ENCODE measurements around the gene LIPT2.
"Not testable (repeated sequence)": the region's sequence is repeated elsewhere in the genome, so short reads cannot be mapped to it uniquely, and the experiment has no call there.

Gene LIPT2

DNA sequence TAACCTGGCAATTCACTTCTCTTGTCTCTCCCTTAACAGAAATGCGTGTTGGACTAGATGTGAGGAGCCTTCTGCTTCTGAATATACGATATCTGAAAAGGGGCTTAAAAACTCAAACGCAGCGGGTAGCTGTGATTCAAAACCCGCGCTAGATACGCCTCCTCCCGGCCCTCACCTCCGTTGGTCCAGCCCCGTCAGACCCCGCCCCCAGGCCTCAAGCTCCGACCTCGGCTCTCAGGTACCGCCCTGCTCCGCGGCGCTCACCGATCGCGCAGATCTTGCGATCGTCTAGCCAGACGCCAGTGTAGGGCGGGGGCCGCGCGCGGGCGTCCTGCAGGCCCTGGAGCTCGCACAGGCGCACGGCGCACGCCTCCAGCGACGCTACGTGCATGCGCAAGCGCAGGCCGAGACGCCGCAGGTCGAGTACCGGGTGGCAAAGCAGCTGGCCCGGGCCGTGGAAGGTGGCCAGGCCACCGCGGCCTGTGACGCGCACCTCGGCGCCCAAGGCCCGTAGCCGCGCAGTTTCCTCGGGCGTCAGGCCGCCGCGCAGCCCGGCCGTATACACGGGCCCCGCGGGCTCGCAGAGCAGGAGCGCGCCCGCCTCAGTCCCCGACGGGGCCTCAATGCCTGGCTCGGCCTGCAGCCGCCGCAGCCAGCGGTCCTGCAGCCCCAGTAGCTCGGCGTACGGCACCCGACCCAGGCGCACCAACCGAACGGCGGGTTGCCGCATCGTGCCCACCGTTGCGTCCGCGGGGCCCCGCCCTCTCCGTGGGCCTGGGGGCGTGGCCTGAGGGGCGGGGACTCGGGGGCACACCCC, at the start of gene LIPT2:
LIPT2 (minus strand) TSS at position 751 of the 817 bp plus-strand sequence; CDS start at position 730, 21 bp downstream.
- DNase-seq (ENCODE audit: low read depth) = peak; percentile 98

GRCh38 chr11:74541466-74541865, 47.9 kb upstream of the LIPT2 start:
- no peak for DNase-seq (ENCODE audit: low read depth)

- DNase-seq (ENCODE audit: low read depth) = no peak
These were observed 46.7 kb upstream of the LIPT2 start for GRCh38 chr11:74540270-74540669.

GRCh38 chr11:74538680-74539079, 45.2 kb upstream of the LIPT2 start:
- DNase-seq (ENCODE audit: low read depth) = no peak

DNA sequence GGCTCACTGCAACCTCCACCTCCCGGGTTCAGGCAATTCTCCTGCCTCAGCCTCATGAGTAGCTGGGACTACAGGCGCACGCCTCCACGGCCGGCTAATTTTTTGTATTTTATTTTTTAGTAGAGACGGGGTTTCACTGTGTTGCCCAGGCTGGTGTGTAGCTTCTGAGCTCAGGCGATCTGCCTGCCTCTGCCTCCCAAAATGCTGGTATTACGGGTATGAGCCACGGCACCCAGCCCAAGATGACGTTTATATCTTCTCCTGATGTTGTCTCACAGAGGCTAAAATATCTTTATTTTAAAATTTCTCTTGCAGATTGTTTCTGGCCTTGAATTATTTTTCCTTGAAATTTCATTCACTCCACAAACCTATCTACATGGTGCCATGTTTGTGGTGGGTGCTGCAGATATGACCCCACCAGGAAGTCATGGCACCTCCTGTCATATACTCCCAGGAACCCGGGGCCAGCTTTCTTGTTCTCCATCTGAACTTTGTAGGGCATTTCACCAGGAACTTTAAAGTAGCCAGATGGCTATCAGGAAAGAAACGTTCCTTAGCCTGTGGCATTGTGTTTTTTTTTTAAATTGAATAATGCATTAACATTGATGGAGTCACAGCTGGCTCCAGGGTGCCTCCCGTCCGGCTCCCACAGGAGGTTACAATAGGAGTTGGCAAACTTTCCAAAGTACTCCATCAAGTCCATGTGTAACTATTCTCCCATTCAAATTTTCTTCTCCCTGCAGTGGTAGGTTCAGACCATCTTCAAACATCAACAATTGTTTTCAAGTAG, 42.0 kb upstream of the LIPT2 start:
- DNase-seq (ENCODE audit: low read depth) = no peak

GRCh38 chr11:74534946-74535275, 41.4 kb upstream of the LIPT2 start:
- DNase-seq (ENCODE audit: low read depth) = not testable (repeated sequence)

DNA sequence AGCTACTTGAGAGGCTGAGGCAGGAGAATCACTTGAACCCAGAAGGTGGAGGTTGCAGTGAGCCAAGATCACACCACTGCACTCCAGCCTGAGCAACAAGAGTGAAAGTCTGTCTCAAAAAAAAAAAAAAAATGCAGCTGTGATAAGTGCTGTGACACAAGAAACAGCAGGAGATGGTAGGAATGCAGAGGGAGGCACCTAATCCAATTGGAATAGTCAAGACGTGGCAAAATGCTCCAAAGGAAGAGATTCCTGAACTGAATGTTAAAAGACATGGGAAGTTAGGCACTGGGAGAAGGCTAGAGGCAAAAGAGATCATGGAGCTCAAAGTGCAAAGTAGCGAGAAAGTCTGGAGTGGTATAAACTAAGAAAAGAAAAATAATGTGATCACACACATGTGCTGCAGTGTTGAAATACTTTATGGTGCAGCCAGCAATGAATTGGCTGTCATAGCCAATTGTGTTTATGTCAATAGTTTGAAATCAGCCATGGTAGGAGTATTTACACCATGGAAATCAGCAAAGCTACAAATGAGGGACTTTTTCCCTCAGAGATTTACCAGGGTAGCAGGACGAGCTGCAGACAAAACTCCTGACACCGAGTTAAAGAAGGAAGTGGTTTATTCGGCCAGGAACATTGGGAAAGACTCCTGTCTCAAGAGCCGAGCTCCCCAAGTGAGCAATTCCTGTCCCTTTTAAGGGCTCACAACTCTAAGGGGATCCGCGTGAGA, 40.9 kb upstream of the LIPT2 start:
- DNase-seq (ENCODE audit: low read depth) = no peak

DNA sequence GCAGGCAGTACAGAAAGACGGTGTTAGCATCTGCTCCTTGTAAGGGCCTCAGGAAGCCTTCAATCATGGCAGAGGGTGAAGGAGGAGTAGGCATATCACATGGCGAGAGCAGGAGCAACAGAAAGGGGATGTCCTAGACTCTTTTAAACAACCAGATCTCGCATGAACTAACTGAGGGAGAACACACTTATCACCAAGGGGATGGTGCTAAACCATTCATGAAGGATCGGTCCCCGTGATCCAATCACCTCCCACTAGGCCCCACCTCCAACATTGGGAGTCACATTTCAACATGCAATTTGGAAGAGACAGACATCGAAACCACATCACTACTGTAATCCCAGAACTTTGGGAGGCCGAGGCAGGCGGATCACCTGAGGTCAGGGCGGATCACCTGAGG, 39.9 kb upstream of the LIPT2 start:
- DNase-seq (ENCODE audit: low read depth) = no peak

GRCh38 chr11:74532501-74533246, 39.1 kb upstream of the LIPT2 start:
- DNase-seq (ENCODE audit: low read depth) = no peak

GRCh38 chr11:74524978-74525377, 31.5 kb upstream of the LIPT2 start:
- DNase-seq (ENCODE audit: low read depth) = no peak

DNA sequence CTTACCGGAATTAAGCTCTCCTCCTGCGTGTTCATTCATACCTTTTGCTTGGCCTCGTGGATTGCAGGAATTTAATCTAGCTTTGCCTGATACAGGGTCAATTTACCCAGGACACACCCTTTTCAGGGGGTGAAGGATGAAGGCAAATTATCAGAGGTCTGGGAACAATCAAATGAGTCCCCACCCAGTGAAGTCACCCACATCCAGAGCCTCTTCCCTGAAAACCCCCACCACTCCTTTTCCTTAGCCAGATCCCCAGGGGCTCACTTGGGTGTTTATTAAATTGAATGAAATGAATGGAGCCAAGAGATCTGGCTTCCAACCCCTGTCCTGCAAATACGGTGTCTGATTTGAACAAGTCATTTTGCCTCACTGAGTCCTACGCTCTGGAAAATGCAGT, 31.0 kb upstream of the LIPT2 start:
- no peak for DNase-seq (ENCODE audit: low read depth)

- DNase-seq (ENCODE audit: low read depth) = no peak
These were observed 29.3 kb upstream of the LIPT2 start for GRCh38 chr11:74522776-74523175.

DNA sequence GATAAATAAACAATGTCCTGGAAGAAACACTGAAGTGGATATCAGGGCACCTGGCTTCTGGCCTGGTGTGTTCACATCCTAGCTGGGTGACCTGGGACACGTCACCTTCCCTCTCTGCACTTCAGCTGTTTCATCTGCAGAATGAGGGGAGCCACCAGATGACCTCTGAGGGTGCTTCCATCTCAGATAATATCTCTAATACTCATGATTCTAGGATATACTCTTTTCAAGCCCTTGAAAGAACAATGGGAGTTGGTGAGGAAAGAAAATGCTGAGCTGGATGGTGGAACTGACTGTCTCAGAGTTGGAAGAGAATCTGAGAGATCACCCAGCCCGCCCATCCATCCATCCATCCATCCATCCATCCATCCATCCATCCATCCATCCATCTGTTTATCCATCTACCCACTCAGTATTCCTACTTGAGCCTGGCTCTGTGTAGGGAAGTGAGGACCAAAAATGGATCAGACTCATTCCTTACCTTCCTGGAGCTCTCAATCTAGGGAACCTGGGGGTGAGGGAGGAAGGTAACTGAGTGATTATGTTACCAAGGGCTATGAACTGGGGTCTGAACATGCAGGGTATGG, 28.2 kb upstream of the LIPT2 start:
- no peak for DNase-seq (ENCODE audit: low read depth)

DNA sequence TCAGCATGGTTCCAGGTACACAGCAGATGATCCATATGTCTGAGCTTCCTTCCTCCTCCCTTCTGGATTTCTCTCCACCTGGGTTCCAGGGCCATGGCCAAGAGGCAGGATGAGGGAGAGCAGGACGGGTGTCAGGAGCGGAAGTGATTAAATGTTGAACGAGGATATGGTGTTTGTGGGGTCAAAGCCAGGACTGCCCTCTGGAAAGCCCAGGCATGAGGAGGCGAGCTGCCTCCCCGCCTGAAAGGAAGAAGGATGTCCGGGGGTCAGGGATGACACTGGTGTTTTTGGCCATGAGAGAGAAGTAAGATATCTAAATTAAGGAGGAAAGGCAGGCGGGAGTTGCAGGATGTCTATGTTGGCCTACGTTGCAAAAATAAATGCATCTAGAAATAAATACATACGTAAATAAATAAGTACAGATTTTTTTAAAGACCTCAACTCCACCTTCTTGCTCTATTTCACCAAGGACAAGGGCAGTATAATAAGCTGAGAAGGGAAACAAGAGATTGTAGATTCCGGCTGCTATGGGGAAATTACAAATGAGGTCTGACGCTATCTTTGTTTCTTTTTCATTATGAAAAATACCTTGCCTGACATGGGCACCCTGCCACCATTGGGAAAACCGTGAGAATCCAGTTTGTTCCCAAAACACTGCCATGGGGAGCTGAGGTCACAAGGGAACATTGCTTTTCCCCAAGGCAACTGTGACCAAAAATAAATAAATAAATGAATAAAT, 27.6 kb upstream of the LIPT2 start:
- DNase-seq (ENCODE audit: low read depth) = no peak

- no peak for DNase-seq (ENCODE audit: low read depth)
These were observed 26.8 kb upstream of the LIPT2 start for GRCh38 chr11:74520316-74520715.

GRCh38 chr11:74519710-74520109, 26.2 kb upstream of the LIPT2 start:
- DNase-seq (ENCODE audit: low read depth) = no peak

- not testable (repeated sequence) for DNase-seq (ENCODE audit: low read depth)
These were observed 24.1 kb upstream of the LIPT2 start for GRCh38 chr11:74517592-74517991.

DNA sequence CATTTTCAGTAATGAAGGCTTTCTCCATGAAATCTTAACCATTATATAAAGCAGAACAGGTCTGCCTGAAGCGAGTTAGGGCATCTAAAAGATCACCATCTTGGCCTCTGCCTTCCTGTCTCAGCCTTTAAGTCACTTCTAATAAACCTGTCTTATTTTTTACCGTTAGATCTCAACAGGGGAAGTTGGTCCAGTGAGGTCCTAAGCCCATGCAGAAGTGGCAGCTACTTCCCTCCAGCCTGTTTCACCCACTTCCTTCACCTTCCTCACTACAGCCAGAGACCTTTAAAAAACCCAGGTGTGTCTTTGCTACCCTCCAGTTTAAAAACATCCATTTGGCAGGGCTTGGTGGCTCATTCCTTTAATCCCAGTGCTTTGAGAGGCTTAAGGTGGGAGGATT, 14.1 kb upstream of the LIPT2 start:
- no peak for DNase-seq (ENCODE audit: low read depth)

GRCh38 chr11:74506823-74507222, 13.3 kb upstream of the LIPT2 start:
- DNase-seq (ENCODE audit: low read depth) = no peak

GRCh38 chr11:74505911-74506310, 12.4 kb upstream of the LIPT2 start:
- DNase-seq (ENCODE audit: low read depth) = no peak

- DNase-seq (ENCODE audit: low read depth) = no peak
These were observed 10.7 kb upstream of the LIPT2 start for GRCh38 chr11:74504100-74504691.

Data from stimulated activated CD4-positive, alpha-beta T cell treated with anti-CD3 and anti-CD28 coated beads, Interleukin-2, amount 100 ng/mL, for 4 hours (primary cell).